Fibroblast of lung (primary cell): ENCODE data around the gene BMERB1.

Experiments used
- EZH2 ChIP-seq: IDR thresholded peaks from 2 replicates; pipeline ENCODE4 v1.5.1; 2012; ENCODE audit warnings: low read length, control low read depth, mild to moderate bottlenecking; ENCODE audit errors: missing control alignments
- TF ChIP-seq, protein P1 (sequence below), 2 donors: IDR thresholded peaks in 1 of 2; conservative IDR thresholded peaks in 1 of 2; 1 replicate in 1 of 2; 2 replicates in 1 of 2; pipeline ENCODE4 v1.5.1; 2011 to 2012; ENCODE audit warnings: low read length in 2 of 2, control low read depth in 1 of 2, inconsistent platforms in 1 of 2, low read depth in 1 of 2, mild to moderate bottlenecking in 1 of 2

GRCh38 chr16:15450624-15451023, 16.2 kb downstream of the BMERB1 start:
- TF ChIP-seq, protein P1, sequence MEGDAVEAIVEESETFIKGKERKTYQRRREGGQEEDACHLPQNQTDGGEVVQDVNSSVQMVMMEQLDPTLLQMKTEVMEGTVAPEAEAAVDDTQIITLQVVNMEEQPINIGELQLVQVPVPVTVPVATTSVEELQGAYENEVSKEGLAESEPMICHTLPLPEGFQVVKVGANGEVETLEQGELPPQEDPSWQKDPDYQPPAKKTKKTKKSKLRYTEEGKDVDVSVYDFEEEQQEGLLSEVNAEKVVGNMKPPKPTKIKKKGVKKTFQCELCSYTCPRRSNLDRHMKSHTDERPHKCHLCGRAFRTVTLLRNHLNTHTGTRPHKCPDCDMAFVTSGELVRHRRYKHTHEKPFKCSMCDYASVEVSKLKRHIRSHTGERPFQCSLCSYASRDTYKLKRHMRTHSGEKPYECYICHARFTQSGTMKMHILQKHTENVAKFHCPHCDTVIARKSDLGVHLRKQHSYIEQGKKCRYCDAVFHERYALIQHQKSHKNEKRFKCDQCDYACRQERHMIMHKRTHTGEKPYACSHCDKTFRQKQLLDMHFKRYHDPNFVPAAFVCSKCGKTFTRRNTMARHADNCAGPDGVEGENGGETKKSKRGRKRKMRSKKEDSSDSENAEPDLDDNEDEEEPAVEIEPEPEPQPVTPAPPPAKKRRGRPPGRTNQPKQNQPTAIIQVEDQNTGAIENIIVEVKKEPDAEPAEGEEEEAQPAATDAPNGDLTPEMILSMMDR (conservative IDR thresholded peaks at IDR 0.05 in 1 of 2, IDR thresholded peaks at IDR 0.05 in 1 of 2; ENCODE audit: low read depth in 1 of 2, low read length in 2 of 2) = no peak
- no peak for TF ChIP-seq EZH2
